Activated naive CD8-positive, alpha-beta T cell treated with anti-CD3 and anti-CD28 coated beads, Interleukin-2, amount 10 ng/mL, durations not matched to agents 7 days and 5 days (primary cell): Measurements from ENCODE around the gene TMEM42. TPM values are rescaled to one million over a fixed set of nuclear protein-coding genes. Genes with fewer than 3 reads are reported as not detected.

ENCODE experiments used
- ATAC-seq: fragments of 150-1000 bp; cut with Tn5 transposase; one replicate; pipeline ENCODE4 v1.10.0; 2021; ENCODE audit warnings: low read depth, moderate library complexity
- POLR2A ChIA-PET: fragments of 350-600 bp; sonication (Branson Sonifier 250); formaldehyde crosslinking; loops from one replicate; lab custom pipeline; 2021; ENCODE audit warnings: antibody characterized with exemption; lab: Charles Lee
- DNase-seq: peaks from one replicate; pipeline ENCODE4 v3.0.0; 2021
- H3K27ac Mint-ChIP-seq: one replicate; pipeline ENCODE4 v1.8.0; 2022; ENCODE audit warnings: mild to moderate bottlenecking, mixed read lengths
- H3K27me3 Mint-ChIP-seq: one replicate; pipeline ENCODE4 v1.8.0; 2022; ENCODE audit warnings: mild to moderate bottlenecking, moderate library complexity, mixed read lengths
- H3K36me3 Mint-ChIP-seq: one replicate; pipeline ENCODE4 v1.8.0; 2021; ENCODE audit warnings: mild to moderate bottlenecking, mixed read lengths
- H3K4me1 Mint-ChIP-seq: one replicate; pipeline ENCODE4 v1.8.0; 2021; ENCODE audit warnings: mixed read lengths
- H3K4me3 Mint-ChIP-seq: one replicate; pipeline ENCODE4 v1.8.0; 2022; ENCODE audit warnings: mild to moderate bottlenecking, moderate library complexity, mixed read lengths
- H3K9me3 Mint-ChIP-seq: one replicate; pipeline ENCODE4 v1.8.0; 2021; ENCODE audit warnings: mixed read lengths
- total RNA-seq, 2 experiments: library from RNA; stranded (reverse); gene quantifications; one replicate each; pipeline ENCODE4 v1.2.3, GENCODE V29; 2021

Gene TMEM42
- total RNA-seq, 2 experiments from 2014 or later: 14.5 to 17.2 TPM

DNA sequence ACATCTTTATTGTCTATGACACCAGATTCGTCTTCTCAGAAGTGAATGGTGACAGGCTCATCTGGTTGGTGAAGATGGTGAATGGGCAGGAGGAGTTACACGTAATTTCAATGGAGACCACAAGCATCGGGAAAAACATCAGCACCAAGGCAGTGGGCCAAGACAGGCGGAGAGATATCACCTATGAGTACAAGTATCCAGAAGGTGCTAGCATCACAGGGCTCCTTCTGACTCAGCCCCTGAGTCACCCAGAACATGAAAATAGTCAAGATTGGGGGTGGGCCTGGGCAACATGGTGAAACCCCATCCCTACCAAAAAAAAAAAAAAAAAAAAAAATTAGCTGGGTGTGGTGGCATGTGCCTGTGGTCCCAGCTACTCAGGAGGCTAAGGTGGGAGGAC lies 45.3 kb downstream of the TMEM42 start:
- POLR2A ChIA-PET: no interaction called here
- peaks cover 2% of the 10 kb centered on the region for H3K9me3 Mint-ChIP-seq
- no peaks in the 10 kb centered on the region for H3K36me3 Mint-ChIP-seq
- no peak overlapping the region for H3K4me3 Mint-ChIP-seq
- ATAC-seq (no peak), DNase-seq (no peak)
- peaks cover 30% of the 10 kb centered on the region for H3K27me3 Mint-ChIP-seq
- H3K4me1 Mint-ChIP-seq: no peaks in the 10 kb centered on the region
- H3K27ac Mint-ChIP-seq: no peak overlapping the region

DNA sequence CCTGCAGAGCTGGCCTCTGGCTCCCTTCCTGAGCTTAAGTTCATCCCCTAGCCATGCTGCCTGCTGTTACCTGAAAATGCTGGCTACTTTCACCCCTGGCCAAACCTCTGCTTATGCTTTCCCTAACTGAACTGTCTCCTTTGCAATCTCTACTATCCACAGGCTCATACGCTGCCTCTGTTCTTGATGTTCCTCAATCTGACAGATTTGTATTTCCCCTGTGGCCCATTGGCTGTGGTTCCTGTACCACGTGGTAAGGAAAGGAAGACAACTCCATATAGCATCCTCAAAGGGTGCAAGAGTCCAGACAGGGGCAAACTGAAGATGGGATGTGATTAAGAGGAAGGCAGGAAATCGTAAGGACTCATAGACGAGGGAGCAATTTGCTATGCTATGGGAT lies 45.9 kb downstream of the TMEM42 start:
- no peaks in the 10 kb centered on the region for H3K4me1 Mint-ChIP-seq
- peaks cover 2% of the 10 kb centered on the region for H3K9me3 Mint-ChIP-seq
- peaks cover 27% of the 10 kb centered on the region for H3K27me3 Mint-ChIP-seq
- DNase-seq (no peak), ATAC-seq (no peak)
- H3K36me3 Mint-ChIP-seq: no peaks in the 10 kb centered on the region
- POLR2A ChIA-PET: no interaction called here
- H3K4me3 Mint-ChIP-seq: no peak overlapping the region
- no peak overlapping the region for H3K27ac Mint-ChIP-seq

DNA sequence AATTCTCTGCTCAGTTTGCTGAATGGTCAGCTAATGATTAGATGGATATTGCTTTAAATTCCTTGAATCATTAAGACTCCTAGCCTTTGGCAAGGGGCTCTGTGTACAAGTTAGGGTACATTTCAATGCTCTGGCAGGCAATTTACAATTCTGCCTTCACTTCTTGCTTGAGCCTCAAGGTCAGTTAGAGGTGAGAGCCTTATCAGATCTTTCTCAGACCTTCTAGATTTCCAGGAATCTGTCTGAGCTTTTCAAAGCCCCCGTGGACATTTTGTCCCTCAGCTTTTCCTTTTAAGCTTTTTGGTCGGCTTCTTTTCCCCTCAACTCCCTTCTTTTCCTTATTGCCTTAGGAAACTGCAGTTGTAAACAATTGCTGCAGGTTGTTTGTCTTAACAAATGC lies 47.4 kb downstream of the TMEM42 start:
- Mint-ChIP-seq H3K9me3 (peaks cover 2% of the 10 kb centered on the region), H3K27me3 (peaks cover 22% of the 10 kb centered on the region), H3K4me3 (no peak overlapping the region), H3K27ac (no peak overlapping the region), H3K4me1 (no peaks in the 10 kb centered on the region), H3K36me3 (no peaks in the 10 kb centered on the region)
- ATAC-seq: no peak
- POLR2A ChIA-PET: no interaction called here
- DNase-seq: no peak

- H3K27me3 Mint-ChIP-seq: peaks cover 19% of the 10 kb centered on the region
- no peak overlapping the region for H3K27ac Mint-ChIP-seq
- no peaks in the 10 kb centered on the region for H3K36me3 Mint-ChIP-seq
- DNase-seq: no peak
- peaks cover 2% of the 10 kb centered on the region for H3K9me3 Mint-ChIP-seq
- H3K4me1 Mint-ChIP-seq: no peaks in the 10 kb centered on the region
- POLR2A ChIA-PET: no interaction called here
- ATAC-seq: no peak
- H3K4me3 Mint-ChIP-seq: no peak overlapping the region
Observed at GRCh38 chr3:44910693-44911092, 49.0 kb downstream of the TMEM42 start.

GRCh38 chr3:44913868-44914468 lies 52.3 kb downstream of the TMEM42 start:
- POLR2A ChIA-PET: interaction anchor here (0.6 kb wide), 1 partner anchor 62 kb away, joined by 3 read pairs; the partner anchor contains the start of genes EXOSC7 and ZDHHC3
- no peak overlapping the region for H3K4me3 Mint-ChIP-seq
- peaks cover 8% of the 10 kb centered on the region for H3K27me3 Mint-ChIP-seq
- no peaks in the 10 kb centered on the region for H3K4me1 Mint-ChIP-seq
- no peaks in the 10 kb centered on the region for H3K36me3 Mint-ChIP-seq
- peaks cover 2% of the 10 kb centered on the region for H3K9me3 Mint-ChIP-seq
- ATAC-seq: peak; percentile 68
- peak; percentile 74 for DNase-seq
- no peak overlapping the region for H3K27ac Mint-ChIP-seq

GRCh38 chr3:44914936-44915335 lies 53.2 kb downstream of the TMEM42 start:
- H3K4me3 Mint-ChIP-seq: no peak overlapping the region
- H3K27ac Mint-ChIP-seq: no peak overlapping the region
- POLR2A ChIA-PET: no interaction called here
- peaks cover 5% of the 10 kb centered on the region for H3K27me3 Mint-ChIP-seq
- H3K4me1 Mint-ChIP-seq: no peaks in the 10 kb centered on the region
- ATAC-seq (no peak), DNase-seq (no peak)
- no peaks in the 10 kb centered on the region for H3K36me3 Mint-ChIP-seq
- H3K9me3 Mint-ChIP-seq: peaks cover 2% of the 10 kb centered on the region

Other genes with a start within 250 kb of the TMEM42 start
- 10 to 100 TPM; 18.4 to 19.2 TPM for gene ZNF197, start 236.9 kb upstream of the TMEM42 start, total RNA-seq
- gene ZNF35, start 213.2 kb upstream of the TMEM42 start, total RNA-seq: 1 to 10 TPM; 5.4 TPM
- 1 to 10 TPM; 2.9 to 3.2 TPM for gene ZNF502, start 149.3 kb upstream of the TMEM42 start, total RNA-seq
- 1 to 10 TPM; 4.3 to 6.3 TPM for gene ZNF501, start 132.3 kb upstream of the TMEM42 start, total RNA-seq
- gene KIAA1143, start 100.3 kb upstream of the TMEM42 start, total RNA-seq: 10 to 100 TPM; 45.3 to 46.4 TPM
- 10 to 100 TPM; 39.8 to 42.3 TPM for gene KIF15, start 100.1 kb upstream of the TMEM42 start, total RNA-seq
- gene TGM4, start 12.7 kb downstream of the TMEM42 start, total RNA-seq: not detected
- 10 to 100 TPM; 44.7 to 51.1 TPM for gene ZDHHC3, start 114.3 kb downstream of the TMEM42 start, total RNA-seq
- gene EXOSC7, start 114.3 kb downstream of the TMEM42 start, total RNA-seq: 10 to 100 TPM; 47.8 to 49.0 TPM
- gene CLEC3B, start 164.4 kb downstream of the TMEM42 start, total RNA-seq: under 1 TPM in 1 of 2 experiments, not detected in 1; 0.45 TPM